Stimulated activated CD4-positive, alpha-beta T cell treated with anti-CD3 and anti-CD28 coated beads, Interleukin-1b, Interleukin-23, amount 100 ng/mL, for 4 hours (primary cell): ENCODE measurements around the gene MYOM3.

Source experiments
- DNase-seq, 2 donors: peaks; one replicate each; pipeline ENCODE4 v3.0.0-alpha.2; 2020; ENCODE audit warnings: low read depth in 2 of 2

Gene MYOM3

GRCh38 chr1:24111996-24112779 is at the start of gene MYOM3:
Gene MYOM3, minus strand, starts transcription at chr1:24112135. Its CDS starts 3,499 bp downstream, at chr1:24108636.
- peak; percentile 5 to 18 for DNase-seq

GRCh38 chr1:24161270-24161669 is 49.3 kb upstream of the MYOM3 start:
- no peak for DNase-seq

GRCh38 chr1:24159366-24159765 is 47.4 kb upstream of the MYOM3 start:
- no peak for DNase-seq

GRCh38 chr1:24157918-24158481 is 46.1 kb upstream of the MYOM3 start:
- DNase-seq, result no peak

GRCh38 chr1:24156542-24157260 is 44.8 kb upstream of the MYOM3 start:
- no peak for DNase-seq

GRCh38 chr1:24155011-24155782 is 43.3 kb upstream of the MYOM3 start:
- DNase-seq, result no peak

- no peak for DNase-seq
Measured at GRCh38 chr1:24154215-24154614, 42.3 kb upstream of the MYOM3 start.

GRCh38 chr1:24152631-24153494 is 40.9 kb upstream of the MYOM3 start:
- DNase-seq, result no peak

- DNase-seq, result no peak
Measured at GRCh38 chr1:24151175-24151533, 39.2 kb upstream of the MYOM3 start.

GRCh38 chr1:24150234-24151174 is 38.6 kb upstream of the MYOM3 start:
- DNase-seq, result peak; percentile 86 to 87

GRCh38 chr1:24149866-24150233 is 37.9 kb upstream of the MYOM3 start:
- DNase-seq, result peak; percentile 18 to 37

GRCh38 chr1:24147816-24148215 is 35.9 kb upstream of the MYOM3 start:
- no peak for DNase-seq

- no peak for DNase-seq
Measured at GRCh38 chr1:24147194-24147593, 35.3 kb upstream of the MYOM3 start.

- DNase-seq, result no peak
Measured at GRCh38 chr1:24142546-24143534, 30.9 kb upstream of the MYOM3 start, which contains the start of gene IL22RA1. Gene IL22RA1, minus strand, starts transcription at chr1:24143140. Its CDS starts 58 bp downstream, at chr1:24143082.

- no peak for DNase-seq
Measured at GRCh38 chr1:24141311-24141997, 29.5 kb upstream of the MYOM3 start.

- DNase-seq, result no peak
Measured at GRCh38 chr1:24140741-24141181, 28.8 kb upstream of the MYOM3 start.

GRCh38 chr1:24139841-24140425 is 28.0 kb upstream of the MYOM3 start:
- no peak for DNase-seq

- DNase-seq, result no peak
Measured at GRCh38 chr1:24139222-24139489, 27.2 kb upstream of the MYOM3 start.
